ENCODE data around the gene RIN3. TPM values are rescaled to one million over a fixed set of nuclear protein-coding genes. Genes with fewer than 3 reads are reported as not detected.

Gene RIN3
- total and polyA plus RNA-seq, 4 donors = 5.0 to 15.6 (median 9.0) TPM

GRCh38 chr14:92637864-92638263 is 124.3 kb downstream of the RIN3 start:
- Histone ChIP-seq H3K4me1 (ENCODE audit: control insufficient read depth in 4 of 4, insufficient read depth in 4 of 4, low read length in 3 of 4) (peaks cover 0 to under 1% (median 0%) of the 10 kb centered on the region in 4 donors), H3K9me3 (ENCODE audit: control insufficient read depth in 4 of 4, low read length in 3 of 4) (no peaks in the 10 kb centered on the region), H3K27ac (ENCODE audit: low read depth in 1 of 2, low read length in 2 of 2) (no peak overlapping the region), H3K9ac (ENCODE audit: low read depth in 1 of 2, low read length in 2 of 2) (no peak overlapping the region), H3K27me3 (ENCODE audit: control insufficient read depth in 4 of 4, insufficient read depth in 4 of 4, low read length in 3 of 4) (no peaks in the 10 kb centered on the region), H3K4me3 (ENCODE audit: low read depth in 1 of 3, low read length in 3 of 3) (no peak overlapping the region), H3K36me3 (ENCODE audit: control insufficient read depth in 4 of 4, insufficient read depth in 3 of 4, low read depth in 1 of 4, low read length in 3 of 4) (peaks cover 0 to 9% (median 4%) of the 10 kb centered on the region in 4 donors)
- no peak for DNase-seq (ENCODE audit: low spot score)
- TF ChIP-seq RAD21 (IDR thresholded peaks at IDR 0.05) (no peak), MAX (IDR thresholded peaks at IDR 0.05) (no peak), HNF4G (IDR thresholded peaks at IDR 0.05) (no peak), RXRA (IDR thresholded peaks at IDR 0.05) (no peak)
- WGBS = 94% methylated on average over 5 of the region's 5 CpGs

GRCh38 chr14:92638266-92638665 is 124.7 kb downstream of the RIN3 start:
- no peak overlapping the region for H3K4me3 ChIP-seq (ENCODE audit: low read depth in 1 of 3, low read length in 3 of 3)
- H3K4me1 ChIP-seq (ENCODE audit: control insufficient read depth in 4 of 4, insufficient read depth in 4 of 4, low read length in 3 of 4) = no peaks in the 10 kb centered on the region
- WGBS = 89% methylated on average over 9 of the region's 9 CpGs
- TF ChIP-seq REST (IDR thresholded peaks at IDR 0.05) = no peak
- TF ChIP-seq HNF4G (IDR thresholded peaks at IDR 0.05) = no peak
- no peak for TF ChIP-seq YY1 (IDR thresholded peaks at IDR 0.05)
- TF ChIP-seq FOXA2 (IDR thresholded peaks at IDR 0.05) = no peak
- no peak for TF ChIP-seq EGR1 (IDR thresholded peaks at IDR 0.05; ENCODE audit: low read depth in 2 of 2)
- no peak for TF ChIP-seq JUND (IDR thresholded peaks at IDR 0.05)
- TF ChIP-seq TAF1 (conservative IDR thresholded peaks at IDR 0.05) = no peak
- no peak for TF ChIP-seq RAD21 (IDR thresholded peaks at IDR 0.05)
- TF ChIP-seq FOXA1 (IDR thresholded peaks at IDR 0.05) = no peak
- no peak for TF ChIP-seq HNF4A (conservative IDR thresholded peaks at IDR 0.05)
- no peak for TF ChIP-seq CTCF (IDR thresholded peaks at IDR 0.05; ENCODE audit: low read depth, low read length, missing input control)
- TF ChIP-seq MAX (IDR thresholded peaks at IDR 0.05) = no peak
- DNase-seq (ENCODE audit: low spot score) = no peak
- no peak overlapping the region for H3K9ac ChIP-seq (ENCODE audit: low read depth in 1 of 2, low read length in 2 of 2)
- peaks cover 0 to 9% (median 4%) of the 10 kb centered on the region in 4 donors for H3K36me3 ChIP-seq (ENCODE audit: control insufficient read depth in 4 of 4, insufficient read depth in 3 of 4, low read depth in 1 of 4, low read length in 3 of 4)
- no peaks in the 10 kb centered on the region for H3K27me3 ChIP-seq (ENCODE audit: control insufficient read depth in 4 of 4, insufficient read depth in 4 of 4, low read length in 3 of 4)
- H3K27ac ChIP-seq (ENCODE audit: low read depth in 1 of 2, low read length in 2 of 2) = no peak overlapping the region
- H3K9me3 ChIP-seq (ENCODE audit: control insufficient read depth in 4 of 4, low read length in 3 of 4) = no peaks in the 10 kb centered on the region

GRCh38 chr14:92638904-92639303 is 125.3 kb downstream of the RIN3 start:
- H3K9ac ChIP-seq (ENCODE audit: low read depth in 1 of 2, low read length in 2 of 2) = no peak overlapping the region
- H3K4me1 ChIP-seq (ENCODE audit: control insufficient read depth in 4 of 4, insufficient read depth in 4 of 4, low read length in 3 of 4) = no peaks in the 10 kb centered on the region
- peaks cover 0 to 10% (median 4%) of the 10 kb centered on the region in 4 donors for H3K36me3 ChIP-seq (ENCODE audit: control insufficient read depth in 4 of 4, insufficient read depth in 3 of 4, low read depth in 1 of 4, low read length in 3 of 4)
- DNase-seq (ENCODE audit: low spot score) = no peak
- H3K9me3 ChIP-seq (ENCODE audit: control insufficient read depth in 4 of 4, low read length in 3 of 4) = no peaks in the 10 kb centered on the region
- 67% methylated on average over 7 of the region's 7 CpGs for WGBS
- H3K27ac ChIP-seq (ENCODE audit: low read depth in 1 of 2, low read length in 2 of 2) = no peak overlapping the region
- no peaks in the 10 kb centered on the region for H3K27me3 ChIP-seq (ENCODE audit: control insufficient read depth in 4 of 4, insufficient read depth in 4 of 4, low read length in 3 of 4)
- H3K4me3 ChIP-seq (ENCODE audit: low read depth in 1 of 3, low read length in 3 of 3) = no peak overlapping the region
- TF ChIP-seq NR2F2 (IDR thresholded peaks at IDR 0.05) (no peak), YY1 (IDR thresholded peaks at IDR 0.05) (no peak), ATF3 (IDR thresholded peaks at IDR 0.05) (no peak), HNF4G (IDR thresholded peaks at IDR 0.05) (no peak), ZBTB33 (IDR thresholded peaks at IDR 0.05) (no peak), CTCF (IDR thresholded peaks at IDR 0.05; ENCODE audit: low read depth, low read length, missing input control) (no peak), FOXA2 (IDR thresholded peaks at IDR 0.05) (no peak), GABPA (IDR thresholded peaks at IDR 0.05 in 1 of 2, conservative IDR thresholded peaks at IDR 0.05 in 1 of 2) (no peak), SP1 (IDR thresholded peaks at IDR 0.05) (no peak), HNF4A (conservative IDR thresholded peaks at IDR 0.05) (no peak), FOXA1 (IDR thresholded peaks at IDR 0.05) (no peak), EGR1 (IDR thresholded peaks at IDR 0.05; ENCODE audit: low read depth in 2 of 2) (no peak)

All from liver (tissue), 9 donors.